ENCODE measurements around the gene RINL.

DNA sequence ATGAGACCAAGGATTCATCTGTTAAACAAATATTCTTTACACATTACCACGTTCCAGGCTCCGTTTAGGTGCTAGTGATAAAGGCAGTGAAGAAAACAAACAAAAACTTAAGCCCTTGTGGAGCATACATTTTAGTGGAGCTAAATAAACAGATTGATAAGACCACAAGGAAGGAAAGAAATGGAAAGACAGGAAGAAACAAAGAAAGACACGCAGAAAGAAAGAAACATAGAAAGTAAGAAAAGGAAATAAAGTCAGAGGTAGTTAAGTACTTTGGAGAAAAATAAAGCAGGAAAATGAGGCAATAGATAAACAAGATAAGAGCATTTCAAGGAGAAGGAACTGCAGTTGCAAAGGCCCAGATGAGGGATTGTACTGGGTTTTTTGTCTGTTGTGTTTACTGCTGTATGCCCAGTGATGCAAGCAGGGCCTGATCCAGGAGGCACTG lies 22.7 kb upstream of the RINL start:
- TF ChIP-seq EZH2 (IDR thresholded peaks at IDR 0.05; ENCODE audit: low read length), result no peak
- TF ChIP-seq, protein P1, sequence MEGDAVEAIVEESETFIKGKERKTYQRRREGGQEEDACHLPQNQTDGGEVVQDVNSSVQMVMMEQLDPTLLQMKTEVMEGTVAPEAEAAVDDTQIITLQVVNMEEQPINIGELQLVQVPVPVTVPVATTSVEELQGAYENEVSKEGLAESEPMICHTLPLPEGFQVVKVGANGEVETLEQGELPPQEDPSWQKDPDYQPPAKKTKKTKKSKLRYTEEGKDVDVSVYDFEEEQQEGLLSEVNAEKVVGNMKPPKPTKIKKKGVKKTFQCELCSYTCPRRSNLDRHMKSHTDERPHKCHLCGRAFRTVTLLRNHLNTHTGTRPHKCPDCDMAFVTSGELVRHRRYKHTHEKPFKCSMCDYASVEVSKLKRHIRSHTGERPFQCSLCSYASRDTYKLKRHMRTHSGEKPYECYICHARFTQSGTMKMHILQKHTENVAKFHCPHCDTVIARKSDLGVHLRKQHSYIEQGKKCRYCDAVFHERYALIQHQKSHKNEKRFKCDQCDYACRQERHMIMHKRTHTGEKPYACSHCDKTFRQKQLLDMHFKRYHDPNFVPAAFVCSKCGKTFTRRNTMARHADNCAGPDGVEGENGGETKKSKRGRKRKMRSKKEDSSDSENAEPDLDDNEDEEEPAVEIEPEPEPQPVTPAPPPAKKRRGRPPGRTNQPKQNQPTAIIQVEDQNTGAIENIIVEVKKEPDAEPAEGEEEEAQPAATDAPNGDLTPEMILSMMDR (optimal IDR thresholded peaks at IDR 0.05 in 1 of 3, IDR thresholded peaks at IDR 0.05 in 1 of 3, conservative IDR thresholded peaks at IDR 0.05 in 1 of 3; ENCODE audit: extremely low read depth in 1 of 3, insufficient read depth in 2 of 3, low read length in 3 of 3), result no peak
